Measurements from ENCODE around the gene ALAD.
"Not testable (repeated sequence)": the region's sequence is repeated elsewhere in the genome, so short reads cannot be mapped to it uniquely, and the experiment has no call there.

DNA sequence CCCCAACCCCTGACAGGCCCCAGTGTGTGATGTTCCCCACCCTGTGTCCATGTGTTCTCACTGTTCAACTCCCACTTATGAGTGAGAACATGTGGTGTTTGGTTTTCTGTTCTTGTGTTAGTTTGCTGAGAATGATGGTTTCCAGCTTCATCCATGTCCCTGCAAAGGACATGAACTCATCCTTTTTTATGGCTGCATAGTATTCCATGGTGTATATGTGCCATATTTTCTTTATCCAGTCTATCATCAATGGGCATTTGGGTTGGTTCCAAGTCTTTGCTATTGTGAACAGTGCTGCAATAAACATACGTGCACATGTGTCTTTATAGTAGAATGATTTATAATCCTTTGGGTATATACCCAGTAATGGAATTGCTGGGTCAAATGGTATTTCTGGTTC is 36.6 kb upstream of the ALAD start:
- not testable (repeated sequence) for TF ChIP-seq CTCF (IDR thresholded peaks at IDR 0.05; ENCODE audit: low read depth, low read length, missing input control); JUND (IDR thresholded peaks at IDR 0.05); SP1 (IDR thresholded peaks at IDR 0.05); RAD21 (IDR thresholded peaks at IDR 0.05); MAX (IDR thresholded peaks at IDR 0.05); REST (IDR thresholded peaks at IDR 0.05); EGR1 (IDR thresholded peaks at IDR 0.05; ENCODE audit: low read depth in 2 of 2)
